ENCODE results near the gene PGLYRP4.
A peak's percentile ranks its signal among the peaks of the same experiment; 100 is the strongest.
"Not testable (repeated sequence)": the region's sequence is repeated elsewhere in the genome, so short reads cannot be mapped to it uniquely, and the experiment has no call there.

Gene PGLYRP4

GRCh38 chr1:153355445-153356071, 6.9 kb upstream of the PGLYRP4 start:
- DNase-seq = peak; percentile 93

- DNase-seq = no peak
These were observed 6.0 kb upstream of the PGLYRP4 start for GRCh38 chr1:153354515-153355193.

- peak; percentile 47 for DNase-seq
These were observed 4.7 kb upstream of the PGLYRP4 start for GRCh38 chr1:153353226-153353947.

GRCh38 chr1:153352523-153352922, 3.9 kb upstream of the PGLYRP4 start:
- peak; percentile 85 for DNase-seq

GRCh38 chr1:153350321-153350957, 1.8 kb upstream of the PGLYRP4 start:
- no peak for DNase-seq

- DNase-seq = no peak
These were observed 1.0 kb upstream of the PGLYRP4 start for GRCh38 chr1:153349363-153350320.

GRCh38 chr1:153347856-153348255, 785 bp downstream of the PGLYRP4 start:
- DNase-seq = no peak

- DNase-seq = not testable (repeated sequence)
These were observed 1.6 kb downstream of the PGLYRP4 start for GRCh38 chr1:153347049-153347448.

GRCh38 chr1:153346077-153346723, 2.4 kb downstream of the PGLYRP4 start:
- peak; percentile 46 for DNase-seq

- DNase-seq = no peak
These were observed 3.2 kb downstream of the PGLYRP4 start for GRCh38 chr1:153345187-153346076.

GRCh38 chr1:153344718-153345025, 4.0 kb downstream of the PGLYRP4 start:
- peak; percentile 81 for DNase-seq

GRCh38 chr1:153343811-153344717, 4.6 kb downstream of the PGLYRP4 start:
- DNase-seq = peak; percentile 97

- DNase-seq = no peak
These were observed 5.5 kb downstream of the PGLYRP4 start for GRCh38 chr1:153343040-153343681.

GRCh38 chr1:153342178-153342577, 6.5 kb downstream of the PGLYRP4 start:
- no peak for DNase-seq

- no peak for DNase-seq
These were observed 7.2 kb downstream of the PGLYRP4 start for GRCh38 chr1:153341431-153341934.

GRCh38 chr1:153340356-153340755, 8.3 kb downstream of the PGLYRP4 start:
- DNase-seq = no peak

GRCh38 chr1:153339802-153340201, 8.8 kb downstream of the PGLYRP4 start:
- no peak for DNase-seq

GRCh38 chr1:153337980-153338853, 10.4 kb downstream of the PGLYRP4 start:
- no peak for DNase-seq

All from hematopoietic multipotent progenitor cell treated with erythropoietin and hydrocortisone succinate and interleukin-3 and kit ligand, for 4 days (in vitro differentiated cells).